ENCODE measurements around the gene MACROH2A1.

DNA sequence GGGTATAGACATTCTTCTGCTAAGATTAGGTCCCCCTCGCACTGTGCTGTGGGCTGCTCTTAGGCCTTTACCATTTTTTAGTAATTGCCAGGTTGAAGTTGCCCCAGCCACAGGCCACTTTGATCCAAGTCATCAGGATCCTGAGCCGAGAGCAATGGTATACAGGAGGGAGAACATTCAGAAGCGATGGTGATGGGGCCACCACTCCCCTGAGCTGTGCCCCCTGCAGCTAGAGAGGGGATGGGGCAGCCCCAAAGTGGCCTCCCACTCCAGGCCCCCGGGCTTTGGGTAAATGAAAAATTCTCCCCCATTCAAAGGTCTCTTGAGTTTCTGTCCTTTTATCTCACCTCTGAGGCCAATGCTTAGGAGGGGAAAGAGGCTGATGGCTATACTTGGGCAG, 59.4 kb downstream of the MACROH2A1 start:
- TF ChIP-seq, protein P1, sequence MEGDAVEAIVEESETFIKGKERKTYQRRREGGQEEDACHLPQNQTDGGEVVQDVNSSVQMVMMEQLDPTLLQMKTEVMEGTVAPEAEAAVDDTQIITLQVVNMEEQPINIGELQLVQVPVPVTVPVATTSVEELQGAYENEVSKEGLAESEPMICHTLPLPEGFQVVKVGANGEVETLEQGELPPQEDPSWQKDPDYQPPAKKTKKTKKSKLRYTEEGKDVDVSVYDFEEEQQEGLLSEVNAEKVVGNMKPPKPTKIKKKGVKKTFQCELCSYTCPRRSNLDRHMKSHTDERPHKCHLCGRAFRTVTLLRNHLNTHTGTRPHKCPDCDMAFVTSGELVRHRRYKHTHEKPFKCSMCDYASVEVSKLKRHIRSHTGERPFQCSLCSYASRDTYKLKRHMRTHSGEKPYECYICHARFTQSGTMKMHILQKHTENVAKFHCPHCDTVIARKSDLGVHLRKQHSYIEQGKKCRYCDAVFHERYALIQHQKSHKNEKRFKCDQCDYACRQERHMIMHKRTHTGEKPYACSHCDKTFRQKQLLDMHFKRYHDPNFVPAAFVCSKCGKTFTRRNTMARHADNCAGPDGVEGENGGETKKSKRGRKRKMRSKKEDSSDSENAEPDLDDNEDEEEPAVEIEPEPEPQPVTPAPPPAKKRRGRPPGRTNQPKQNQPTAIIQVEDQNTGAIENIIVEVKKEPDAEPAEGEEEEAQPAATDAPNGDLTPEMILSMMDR (IDR thresholded peaks at IDR 0.05; ENCODE audit: low read depth, low read length, poor library complexity, severe bottlenecking), result no peak
- TF ChIP-seq EZH2phosphoT487 (IDR thresholded peaks at IDR 0.05; ENCODE audit: borderline replicate concordance, low read length), result no peak
